ENCODE data around the gene TET1. TPM values are rescaled to one million over a fixed set of nuclear protein-coding genes. Genes with fewer than 3 reads are reported as not detected.
"Not testable (repeated sequence)": the region's sequence is repeated elsewhere in the genome, so short reads cannot be mapped to it uniquely, and the experiment has no call there.

TET1 gene
- total RNA-seq, 1 experiment from 2014 or later = 2.3 TPM

GRCh38 chr10:68611227-68611626 is 51.1 kb downstream of the TET1 start:
- ChIA-PET CTCF (no interaction called here), POLR2A (interaction anchor here (0.7 kb wide), 1 partner anchor 204 kb away, joined by 12 read pairs; the partner anchor contains the start of gene RUFY2)
- DNase-seq (ENCODE audit: low read depth, low spot score) (no peak), ATAC-seq (no peak)
- in situ Hi-C loops (cut with HindIII; ENCODE audit: low pct_unique_long_range_greater_than_20kb, low sequenced_read_pairs) (no loop called here), intact Hi-C loops (cut with micrococcal nuclease; ENCODE audit: unreplicated experiment) (no loop called here)
- Histone ChIP-seq H3K4me1 (ENCODE audit: control insufficient read depth, insufficient read depth, low read length) (no peaks in the 10 kb centered on the region), H3K4me3 (ENCODE audit: low read depth in 2 of 2, low read length in 2 of 2) (no peak overlapping the region), H3K27me3 (ENCODE audit: control insufficient read depth, insufficient read depth, low read length) (no peaks in the 10 kb centered on the region), H3K27ac (ENCODE audit: low read length) (no peak overlapping the region), H3K36me3 (ENCODE audit: control insufficient read depth, insufficient read depth, low read length) (no peaks in the 10 kb centered on the region), H3K9me3 (ENCODE audit: control insufficient read depth, insufficient read depth, low read depth, low read length) (no peaks in the 10 kb centered on the region)
- BruUV-seq (replicated peaks) = no TSS peak
- TF ChIP-seq REST (IDR thresholded peaks at IDR 0.05; ENCODE audit: insufficient read depth in 1 of 2, low read depth in 2 of 2, low read length in 1 of 2) = no peak
- TF ChIP-seq POLR2AphosphoS5 (IDR thresholded peaks at IDR 0.05; ENCODE audit: low read depth, low read length) = no peak
- TF ChIP-seq TCF7L2 (IDR thresholded peaks at IDR 0.05; ENCODE audit: low read depth, low read length) = no peak
- no peak for TF ChIP-seq SIN3A (IDR thresholded peaks at IDR 0.05; ENCODE audit: borderline replicate concordance, insufficient read depth, low read depth, low read length)
- no peak for TF ChIP-seq CTCF (IDR thresholded peaks at IDR 0.05)

- H3K27me3 ChIP-seq (ENCODE audit: control insufficient read depth, insufficient read depth, low read length); CTCF ChIA-PET; H3K27ac ChIP-seq (ENCODE audit: low read length); BruUV-seq (replicated peaks); DNase-seq (ENCODE audit: low read depth, low spot score); POLR2A ChIA-PET; H3K4me3 ChIP-seq (ENCODE audit: low read depth in 2 of 2, low read length in 2 of 2); H3K4me1 ChIP-seq (ENCODE audit: control insufficient read depth, insufficient read depth, low read length); ATAC-seq; intact Hi-C loops (cut with micrococcal nuclease; ENCODE audit: unreplicated experiment); H3K9me3 ChIP-seq (ENCODE audit: control insufficient read depth, insufficient read depth, low read depth, low read length); H3K36me3 ChIP-seq (ENCODE audit: control insufficient read depth, insufficient read depth, low read length); in situ Hi-C loops (cut with HindIII; ENCODE audit: low pct_unique_long_range_greater_than_20kb, low sequenced_read_pairs): not testable (repeated sequence)
Observed at GRCh38 chr10:68613974-68614373, 53.8 kb downstream of the TET1 start.

- H3K36me3 ChIP-seq (ENCODE audit: control insufficient read depth, insufficient read depth, low read length); POLR2A ChIA-PET; in situ Hi-C loops (cut with HindIII; ENCODE audit: low pct_unique_long_range_greater_than_20kb, low sequenced_read_pairs); ATAC-seq; H3K27me3 ChIP-seq (ENCODE audit: control insufficient read depth, insufficient read depth, low read length); intact Hi-C loops (cut with micrococcal nuclease; ENCODE audit: unreplicated experiment); BruUV-seq (replicated peaks); DNase-seq (ENCODE audit: low read depth, low spot score); H3K4me3 ChIP-seq (ENCODE audit: low read depth in 2 of 2, low read length in 2 of 2); H3K4me1 ChIP-seq (ENCODE audit: control insufficient read depth, insufficient read depth, low read length); CTCF ChIA-PET; H3K27ac ChIP-seq (ENCODE audit: low read length); H3K9me3 ChIP-seq (ENCODE audit: control insufficient read depth, insufficient read depth, low read depth, low read length): not testable (repeated sequence)
Observed at GRCh38 chr10:68617691-68618090, 57.6 kb downstream of the TET1 start.

Data from Panc1 (cell line).